HL-60 (cell line): ENCODE measurements around the gene ABCF3.

Experiments used
- DNase-seq, 2 experiments: peaks; one replicate each; pipeline ENCODE4 v3.0.0-alpha.2; 2010 to 2020; ENCODE audit warnings: low read depth in 1 of 2, low spot score in 1 of 2
- H3K27ac ChIP-seq: fragments of 250-450 bp; sonication (Bioruptor Pico); replicated peaks from 2 replicates; pipeline ENCODE4 v1.5.1; 2020; ENCODE audit warnings: mild to moderate bottlenecking, moderate library complexity
- H3K27me3 ChIP-seq: fragments of 250-450 bp; sonication (Bioruptor Pico); 2 replicates; pipeline ENCODE4 v1.5.1; 2021; ENCODE audit warnings: mild to moderate bottlenecking, moderate library complexity; ENCODE audit not compliant: insufficient read depth, poor library complexity, severe bottlenecking
- H3K4me3 ChIP-seq: replicated peaks from 2 replicates; pipeline ENCODE4 v1.5.1; 2011; ENCODE audit warnings: mild to moderate bottlenecking, control low read depth, low read length; ENCODE audit not compliant: insufficient read depth
- GABPA ChIP-seq: IDR thresholded peaks from 2 replicates; pipeline ENCODE4 v1.6.1; 2012; ENCODE audit warnings: low read depth
- POLR2AphosphoS5 ChIP-seq: IDR thresholded peaks from 2 replicates; pipeline ENCODE4 v1.6.1; 2012; ENCODE audit warnings: low read depth
- SPI1 ChIP-seq: IDR thresholded peaks from 2 replicates; pipeline ENCODE4 v1.6.1; 2012; ENCODE audit warnings: low read depth, mild to moderate bottlenecking, borderline replicate concordance
- TF ChIP-seq, protein P1 (sequence below): IDR thresholded peaks from 2 replicates; pipeline ENCODE4 v1.6.1; 2012; ENCODE audit warnings: low read depth; ENCODE audit not compliant: insufficient replicate concordance
- TF ChIP-seq, protein P2 (sequence below): IDR thresholded peaks from one replicate; pipeline ENCODE4 v1.5.1; 2011; ENCODE audit warnings: low read length, control low read depth, inconsistent platforms; ENCODE audit not compliant: insufficient read depth

Gene ABCF3

DNA sequence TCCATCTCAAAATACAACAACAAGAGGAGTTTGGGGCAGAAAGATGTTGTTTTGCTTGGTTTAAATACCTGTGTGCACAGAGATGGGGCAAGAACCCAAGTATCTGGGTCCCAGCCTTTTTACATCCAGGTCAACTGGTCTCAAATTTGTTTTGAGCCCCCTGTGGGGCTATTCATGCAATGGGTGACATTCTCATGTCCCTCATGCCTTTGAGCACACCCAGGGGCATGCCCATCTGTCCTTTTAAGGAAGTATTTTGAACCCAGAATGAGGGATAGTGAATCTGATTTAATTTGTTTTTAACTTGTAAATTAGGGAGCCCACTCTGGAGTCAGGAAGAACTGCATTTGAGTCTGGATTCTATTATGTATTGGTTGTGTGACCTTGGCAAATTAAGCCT is 14.8 kb downstream of the ABCF3 start:
- no peak for DNase-seq
- TF ChIP-seq POLR2AphosphoS5 (no peak), SPI1 (no peak), GABPA (no peak)
- TF ChIP-seq, protein P1, sequence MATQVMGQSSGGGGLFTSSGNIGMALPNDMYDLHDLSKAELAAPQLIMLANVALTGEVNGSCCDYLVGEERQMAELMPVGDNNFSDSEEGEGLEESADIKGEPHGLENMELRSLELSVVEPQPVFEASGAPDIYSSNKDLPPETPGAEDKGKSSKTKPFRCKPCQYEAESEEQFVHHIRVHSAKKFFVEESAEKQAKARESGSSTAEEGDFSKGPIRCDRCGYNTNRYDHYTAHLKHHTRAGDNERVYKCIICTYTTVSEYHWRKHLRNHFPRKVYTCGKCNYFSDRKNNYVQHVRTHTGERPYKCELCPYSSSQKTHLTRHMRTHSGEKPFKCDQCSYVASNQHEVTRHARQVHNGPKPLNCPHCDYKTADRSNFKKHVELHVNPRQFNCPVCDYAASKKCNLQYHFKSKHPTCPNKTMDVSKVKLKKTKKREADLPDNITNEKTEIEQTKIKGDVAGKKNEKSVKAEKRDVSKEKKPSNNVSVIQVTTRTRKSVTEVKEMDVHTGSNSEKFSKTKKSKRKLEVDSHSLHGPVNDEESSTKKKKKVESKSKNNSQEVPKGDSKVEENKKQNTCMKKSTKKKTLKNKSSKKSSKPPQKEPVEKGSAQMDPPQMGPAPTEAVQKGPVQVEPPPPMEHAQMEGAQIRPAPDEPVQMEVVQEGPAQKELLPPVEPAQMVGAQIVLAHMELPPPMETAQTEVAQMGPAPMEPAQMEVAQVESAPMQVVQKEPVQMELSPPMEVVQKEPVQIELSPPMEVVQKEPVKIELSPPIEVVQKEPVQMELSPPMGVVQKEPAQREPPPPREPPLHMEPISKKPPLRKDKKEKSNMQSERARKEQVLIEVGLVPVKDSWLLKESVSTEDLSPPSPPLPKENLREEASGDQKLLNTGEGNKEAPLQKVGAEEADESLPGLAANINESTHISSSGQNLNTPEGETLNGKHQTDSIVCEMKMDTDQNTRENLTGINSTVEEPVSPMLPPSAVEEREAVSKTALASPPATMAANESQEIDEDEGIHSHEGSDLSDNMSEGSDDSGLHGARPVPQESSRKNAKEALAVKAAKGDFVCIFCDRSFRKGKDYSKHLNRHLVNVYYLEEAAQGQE: no peak
- TF ChIP-seq, protein P2, sequence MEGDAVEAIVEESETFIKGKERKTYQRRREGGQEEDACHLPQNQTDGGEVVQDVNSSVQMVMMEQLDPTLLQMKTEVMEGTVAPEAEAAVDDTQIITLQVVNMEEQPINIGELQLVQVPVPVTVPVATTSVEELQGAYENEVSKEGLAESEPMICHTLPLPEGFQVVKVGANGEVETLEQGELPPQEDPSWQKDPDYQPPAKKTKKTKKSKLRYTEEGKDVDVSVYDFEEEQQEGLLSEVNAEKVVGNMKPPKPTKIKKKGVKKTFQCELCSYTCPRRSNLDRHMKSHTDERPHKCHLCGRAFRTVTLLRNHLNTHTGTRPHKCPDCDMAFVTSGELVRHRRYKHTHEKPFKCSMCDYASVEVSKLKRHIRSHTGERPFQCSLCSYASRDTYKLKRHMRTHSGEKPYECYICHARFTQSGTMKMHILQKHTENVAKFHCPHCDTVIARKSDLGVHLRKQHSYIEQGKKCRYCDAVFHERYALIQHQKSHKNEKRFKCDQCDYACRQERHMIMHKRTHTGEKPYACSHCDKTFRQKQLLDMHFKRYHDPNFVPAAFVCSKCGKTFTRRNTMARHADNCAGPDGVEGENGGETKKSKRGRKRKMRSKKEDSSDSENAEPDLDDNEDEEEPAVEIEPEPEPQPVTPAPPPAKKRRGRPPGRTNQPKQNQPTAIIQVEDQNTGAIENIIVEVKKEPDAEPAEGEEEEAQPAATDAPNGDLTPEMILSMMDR: no peak
- no peaks in the 10 kb centered on the region for H3K27me3 ChIP-seq
- no peak overlapping the region for H3K4me3 ChIP-seq
- H3K27ac ChIP-seq: no peak overlapping the region

GRCh38 chr3:184203526-184203925 is 17.5 kb downstream of the ABCF3 start:
- Histone ChIP-seq H3K27ac (no peak overlapping the region), H3K4me3 (no peak overlapping the region), H3K27me3 (no peaks in the 10 kb centered on the region)
- TF ChIP-seq, protein P2: no peak
- TF ChIP-seq, protein P1: no peak
- TF ChIP-seq SPI1 (no peak), GABPA (no peak), POLR2AphosphoS5 (no peak)
- DNase-seq: no peak

- no peak for DNase-seq
- no peak overlapping the region for H3K27ac ChIP-seq
- no peak for TF ChIP-seq POLR2AphosphoS5
- TF ChIP-seq SPI1: no peak
- TF ChIP-seq, protein P2: no peak
- TF ChIP-seq, protein P1: no peak
- no peak for TF ChIP-seq GABPA
- no peak overlapping the region for H3K4me3 ChIP-seq
- H3K27me3 ChIP-seq: peaks cover 3% of the 10 kb centered on the region
Measured at GRCh38 chr3:184209146-184209923, 23.3 kb downstream of the ABCF3 start.
